HCT116 (cell line): ENCODE data around the gene IGSF23. TPM values are rescaled to one million over a fixed set of nuclear protein-coding genes. Genes with fewer than 3 reads are reported as not detected.

Experiments used
- ATAC-seq: fragments of 200-7000 bp; cut with Tn5 transposase; 2 replicates; pipeline ENCODE4 v1.9.1; 2020; ENCODE audit warnings: mild to moderate bottlenecking, moderate library complexity
- BruUV-seq: library from RNA; stranded (reverse); fragments of 400-500 nt; replicated peaks from 2 replicates; lab custom pipeline; 2021; lab: Mats Ljungman, UMichigan
- CTCF ChIA-PET: fragments of 300-600 bp; sonication (Branson Sonifier 250); formaldehyde crosslinking; loops from one replicate; lab custom pipeline; 2021; ENCODE audit warnings: antibody characterized with exemption; lab: Charles Lee
- POLR2A ChIA-PET: fragments of 300-600, 350-600 bp; sonication (Branson Sonifier 250); formaldehyde crosslinking; loops from one replicate; lab custom pipeline; 2021; ENCODE audit warnings: antibody characterized with exemption; lab: Charles Lee
- RAD21 ChIA-PET, 2 experiments: fragments of 300-600 bp; sonication (Branson Sonifier 250); formaldehyde crosslinking; loops; one replicate each; lab custom pipeline; 2023; ENCODE audit warnings: low total read pairs in 2 of 2; ENCODE audit not compliant: uncharacterized antibody in 2 of 2, unreplicated experiment in 2 of 2, low non-redundant PET in 1 of 2; lab: Charles Lee
- DNase-seq: peaks from one replicate; pipeline ENCODE4 v3.0.0-alpha.2; 2010; ENCODE audit warnings: low read depth, low spot score
- H2AFZ ChIP-seq: fragments of 200-600 bp; shearing (Covaris generic), sonication (generic); 2 replicates; pipeline ENCODE4 v1.6.1; 2017; ENCODE audit warnings: low read depth, mixed run types, mixed read lengths, antibody characterized with exemption, low read length; ENCODE audit not compliant: poor library complexity, severe bottlenecking
- H3K27ac ChIP-seq: 2 replicates; pipeline ENCODE4 v1.5.1; 2012; ENCODE audit warnings: low read depth, low read length
- H3K27me3 ChIP-seq: fragments of 200-600 bp; sonication (generic); 2 replicates; pipeline ENCODE4 v1.6.1; 2016; ENCODE audit warnings: mixed run types, low read length, mixed read lengths; ENCODE audit not compliant: insufficient read depth
- H3K36me3 ChIP-seq, 2 experiments: fragments of 200-500 bp in 1 of 2; fragments of 200-600 bp in 1 of 2; sonication (Bioruptor generic) in 1 of 2; sonication (generic) in 1 of 2; 2 replicates each; pipeline versions ENCODE4 v1.5.1 to v1.6.1; 2014 to 2016; ENCODE audit warnings: low read length in 2 of 2, inconsistent platforms in 1 of 2, mixed read lengths in 1 of 2, mixed run types in 1 of 2; ENCODE audit not compliant: insufficient read depth in 2 of 2, control insufficient read depth in 1 of 2
- H3K4me1 ChIP-seq, 2 experiments: fragments of 200-600 bp in 1 of 2; sonication (generic) in 1 of 2; 2 replicates each; pipeline versions ENCODE4 v1.5.1 to v1.6.1; 2012 to 2017; ENCODE audit warnings: low read length in 2 of 2, inconsistent platforms in 1 of 2, mild to moderate bottlenecking in 1 of 2, mixed read lengths in 1 of 2, mixed run types in 1 of 2, moderate library complexity in 1 of 2; ENCODE audit not compliant: insufficient read depth in 2 of 2, control insufficient read depth in 1 of 2
- H3K4me2 ChIP-seq: fragments of 200-600 bp; sonication (generic); 2 replicates; pipeline ENCODE4 v1.6.1; 2017; ENCODE audit warnings: mixed run types, low read length, mixed read lengths
- H3K4me3 ChIP-seq, 2 experiments: fragments of 200-600 bp in 1 of 2; sonication (generic) in 1 of 2; replicated peaks in 1 of 2; 2 replicates each; pipeline ENCODE4 v1.5.1; 2011 to 2016; ENCODE audit warnings: low read length in 2 of 2, control low read depth in 1 of 2, low read depth in 1 of 2, mild to moderate bottlenecking in 1 of 2, mixed read lengths in 1 of 2, mixed run types in 1 of 2
- H3K79me2 ChIP-seq: fragments of 200-600 bp; sonication (generic); 2 replicates; pipeline ENCODE4 v1.6.1; 2017; ENCODE audit warnings: mild to moderate bottlenecking, mixed run types, low read length, moderate library complexity, mixed read lengths; ENCODE audit not compliant: insufficient read depth
- H3K9ac ChIP-seq: fragments of 200-600 bp; sonication (generic); 2 replicates; pipeline ENCODE4 v1.6.1; 2016; ENCODE audit warnings: low read length, mixed read lengths
- H3K9me2 ChIP-seq: fragments of 200-600 bp; sonication (generic), shearing (Covaris generic); 2 replicates; pipeline ENCODE4 v1.6.1; 2017; ENCODE audit warnings: mixed run types, mild to moderate bottlenecking, moderate library complexity; ENCODE audit not compliant: insufficient read depth
- H3K9me3 ChIP-seq, 2 experiments: fragments of 200-500 bp in 1 of 2; fragments of 200-600 bp in 1 of 2; sonication (Bioruptor generic) in 1 of 2; sonication (generic) in 1 of 2; 2 replicates each; pipeline ENCODE4 v1.6.1; 2014 to 2017; ENCODE audit warnings: low read length in 2 of 2, mixed read lengths in 2 of 2, inconsistent platforms in 1 of 2, low read depth in 1 of 2, mild to moderate bottlenecking in 1 of 2, mixed run types in 1 of 2, moderate library complexity in 1 of 2; ENCODE audit not compliant: control insufficient read depth in 1 of 2, insufficient read depth in 1 of 2
- H4K20me1 ChIP-seq: fragments of 200-600 bp; sonication (generic), shearing (Covaris generic); 2 replicates; pipeline ENCODE4 v1.6.1; 2017; ENCODE audit warnings: mixed run types, mild to moderate bottlenecking, moderate library complexity; ENCODE audit not compliant: insufficient read depth
- CBX3 ChIP-seq: IDR thresholded peaks from 2 replicates; pipeline ENCODE4 v1.6.1; 2012; ENCODE audit warnings: low read depth
- ELF1 ChIP-seq: IDR thresholded peaks from 2 replicates; pipeline ENCODE4 v1.6.1; 2012; ENCODE audit warnings: low read depth, borderline replicate concordance
- EZH2 ChIP-seq: fragments of 200-600 bp; sonication (generic); IDR thresholded peaks from 2 replicates; pipeline ENCODE4 v1.6.1; 2017; ENCODE audit warnings: antibody characterized with exemption, mixed run types
- FOSL1 ChIP-seq: IDR thresholded peaks from 2 replicates; pipeline ENCODE4 v1.6.1; 2012; ENCODE audit warnings: low read depth
- JUND ChIP-seq: IDR thresholded peaks from 2 replicates; pipeline ENCODE4 v1.6.1; 2012
- POLR2A ChIP-seq: IDR thresholded peaks from 2 replicates; pipeline ENCODE4 v1.7.0; 2011; ENCODE audit warnings: borderline replicate concordance; ENCODE audit not compliant: insufficient read depth, insufficient read length; ENCODE audit errors: extremely low read depth
- POLR2AphosphoS5 ChIP-seq: IDR thresholded peaks from 2 replicates; pipeline ENCODE4 v1.6.1; 2011; ENCODE audit warnings: mild to moderate bottlenecking, low read depth, low read length, moderate library complexity
- SIN3A ChIP-seq: IDR thresholded peaks from 2 replicates; pipeline ENCODE4 v1.6.1; 2012; ENCODE audit warnings: low read depth
- SP1 ChIP-seq: IDR thresholded peaks from 2 replicates; pipeline ENCODE4 v1.6.1; 2012; ENCODE audit warnings: low read depth
- SRF ChIP-seq: IDR thresholded peaks from 2 replicates; pipeline ENCODE4 v1.6.1; 2012; ENCODE audit warnings: low read depth
- ZFX ChIP-seq: fragments of 450-650 bp; IDR thresholded peaks from 2 replicates; pipeline ENCODE4 v1.6.1; 2017
- ZNF274 ChIP-seq: fragments of 200-500 bp; sonication (Bioruptor generic); IDR thresholded peaks from 2 replicates; pipeline ENCODE4 v1.6.1; 2014; ENCODE audit warnings: mild to moderate bottlenecking, low read depth, low read length, inconsistent platforms
- intact Hi-C: fragments of 100-400 bp; cut with micrococcal nuclease; formaldehyde crosslinking; loops from 2 replicates; pipeline ENCODE4 v1.10.0; 2022
- total RNA-seq: library from RNA; stranded (reverse); gene quantifications from one replicate; pipeline ENCODE4 v1.2.1, GENCODE V29; 2021; ENCODE audit not compliant: unreplicated experiment
- TF ChIP-seq, protein P1 (sequence below): IDR thresholded peaks from 2 replicates; pipeline ENCODE4 v1.6.1; 2012

The IGSF23 gene
- total RNA-seq, 1 experiment from 2014 or later, result not detected

- peak overlapping the region; percentile 55; the same call in 1 of the 2 replicates for H3K27ac ChIP-seq
- peak; percentile 71 for TF ChIP-seq JUND
- peak; percentile 71 for TF ChIP-seq SP1
- peak; percentile 62 for TF ChIP-seq FOSL1
- TF ChIP-seq POLR2AphosphoS5, result peak; percentile 45; the same call in 1 of the 2 replicates
- TF ChIP-seq CBX3, result peak; percentile 34
- TF ChIP-seq, protein P1, sequence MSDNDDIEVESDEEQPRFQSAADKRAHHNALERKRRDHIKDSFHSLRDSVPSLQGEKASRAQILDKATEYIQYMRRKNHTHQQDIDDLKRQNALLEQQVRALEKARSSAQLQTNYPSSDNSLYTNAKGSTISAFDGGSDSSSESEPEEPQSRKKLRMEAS, result no peak; the same call in 1 of the 2 replicates
- TF ChIP-seq, all 23 proteins: peak for 5
These were observed 12.8 kb downstream of the IGSF23 start for GRCh38 chr19:44626048-44626624.

GRCh38 chr19:44627631-44628030 lies 14.3 kb downstream of the IGSF23 start:
- Histone ChIP-seq H3K9ac (no peak overlapping the region), H3K4me2 (no peak overlapping the region), H3K4me3 (no peak overlapping the region), H4K20me1 (no peaks in the 10 kb centered on the region), H3K27ac (no peak overlapping the region), H3K27me3 (no peaks in the 10 kb centered on the region), H3K9me2 (no peaks in the 10 kb centered on the region), H3K36me3 (0 out of 4 replicates have a peak, but pooled peaks cover 0 to 8% of the 10 kb centered on the region in 2 experiments), H3K9me3 (peaks cover 0 to 7% of the 10 kb centered on the region in 2 experiments; a peak in 1 of 4 replicates), H3K79me2 (no peaks in the 10 kb centered on the region), H3K4me1 (peaks cover 13 to 29% of the 10 kb centered on the region in 2 experiments), H2AFZ (no peak overlapping the region)
- intact Hi-C loops, result no loop called here
- no peak for TF ChIP-seq POLR2A
- no peak for TF ChIP-seq SIN3A
- TF ChIP-seq JUND, result no peak
- TF ChIP-seq EZH2, result no peak
- TF ChIP-seq ELF1, result no peak
- TF ChIP-seq SRF, result no peak
- TF ChIP-seq ZFX, result no peak
- TF ChIP-seq ZNF274, result no peak
- DNase-seq, result no peak
- ChIA-PET RAD21 (no interaction called here), CTCF (no interaction called here), POLR2A (no interaction called here)
- no TSS peak for BruUV-seq
- no peak for ATAC-seq

More at GRCh38 chr19:44626048-44626624, 12.8 kb downstream of the IGSF23 start:
- Histone ChIP-seq H3K9ac (peak overlapping the region; percentile 26; the same call in 1 of the 2 replicates), H3K9me2 (no peaks in the 10 kb centered on the region), H3K9me3 (peaks cover 0 to 7% of the 10 kb centered on the region in 2 experiments; a peak in 1 of 4 replicates), H3K4me1 (peaks cover 13 to 29% of the 10 kb centered on the region in 2 experiments), H3K27me3 (no peaks in the 10 kb centered on the region), H4K20me1 (no peaks in the 10 kb centered on the region), H3K36me3 (0 out of 4 replicates have a peak, but pooled peaks cover 0 to 8% of the 10 kb centered on the region in 2 experiments), H3K4me2 (peak overlapping the region; percentile 63), H2AFZ (no peak overlapping the region), H3K4me3 (peak overlapping the region in 1 of 2 experiments; percentile 25; a peak in 2 of 4 replicates), H3K79me2 (no peaks in the 10 kb centered on the region)
- peak; percentile 66 for DNase-seq
- ATAC-seq, result peak; percentile 88
- ChIA-PET RAD21 (no interaction called here), CTCF (interaction anchor here (1.3 kb wide), 1 partner anchor 43 kb away, joined by 4 read pairs; no protein-coding TSS in a partner anchor), POLR2A (interaction anchor here (0.9 to 1.8 kb wide), 3 partner anchors 18 to 845 kb away, joined by 3 to 5 read pairs (median 5); partner anchors contain the start of genes KCNN4 and PVR)
- intact Hi-C loops, result no loop called here
- no TSS peak for BruUV-seq
